ENCODE measurements around the gene HIPK2.

DNA sequence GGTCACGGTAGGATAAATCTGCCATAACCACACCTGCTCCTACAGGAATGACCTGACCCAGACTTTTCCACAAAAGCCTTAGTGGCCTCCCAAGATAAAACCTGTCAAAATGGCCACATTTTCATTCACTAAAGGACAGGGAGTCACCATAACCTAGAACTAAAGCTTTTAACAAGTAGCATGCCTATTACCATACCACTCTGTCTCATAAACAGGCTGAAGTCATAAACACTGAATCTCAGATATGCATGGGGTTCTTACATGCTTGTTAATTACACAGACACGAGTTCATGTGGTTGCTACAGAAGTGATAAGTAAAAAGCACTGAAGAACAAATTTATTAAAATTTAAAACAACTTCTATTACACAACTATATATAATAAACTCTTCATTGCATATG, 56.0 kb downstream of the HIPK2 start:
- TF ChIP-seq, protein P1, sequence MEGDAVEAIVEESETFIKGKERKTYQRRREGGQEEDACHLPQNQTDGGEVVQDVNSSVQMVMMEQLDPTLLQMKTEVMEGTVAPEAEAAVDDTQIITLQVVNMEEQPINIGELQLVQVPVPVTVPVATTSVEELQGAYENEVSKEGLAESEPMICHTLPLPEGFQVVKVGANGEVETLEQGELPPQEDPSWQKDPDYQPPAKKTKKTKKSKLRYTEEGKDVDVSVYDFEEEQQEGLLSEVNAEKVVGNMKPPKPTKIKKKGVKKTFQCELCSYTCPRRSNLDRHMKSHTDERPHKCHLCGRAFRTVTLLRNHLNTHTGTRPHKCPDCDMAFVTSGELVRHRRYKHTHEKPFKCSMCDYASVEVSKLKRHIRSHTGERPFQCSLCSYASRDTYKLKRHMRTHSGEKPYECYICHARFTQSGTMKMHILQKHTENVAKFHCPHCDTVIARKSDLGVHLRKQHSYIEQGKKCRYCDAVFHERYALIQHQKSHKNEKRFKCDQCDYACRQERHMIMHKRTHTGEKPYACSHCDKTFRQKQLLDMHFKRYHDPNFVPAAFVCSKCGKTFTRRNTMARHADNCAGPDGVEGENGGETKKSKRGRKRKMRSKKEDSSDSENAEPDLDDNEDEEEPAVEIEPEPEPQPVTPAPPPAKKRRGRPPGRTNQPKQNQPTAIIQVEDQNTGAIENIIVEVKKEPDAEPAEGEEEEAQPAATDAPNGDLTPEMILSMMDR (conservative IDR thresholded peaks at IDR 0.05; ENCODE audit: low read length): no peak
- no peak for TF ChIP-seq EZH2phosphoT487 (IDR thresholded peaks at IDR 0.05; ENCODE audit: borderline replicate concordance, low read depth, low read length)
